NCI-H187 treated with DMSO at 0.1 percent for 48 hours (cell line): ENCODE measurements around the gene MAP3K4.

Source experiments
- DNase-seq: peaks from one replicate; lab custom pipeline; 2025; lab: John Stamatoyannopoulos, UW

The MAP3K4 gene

DNA sequence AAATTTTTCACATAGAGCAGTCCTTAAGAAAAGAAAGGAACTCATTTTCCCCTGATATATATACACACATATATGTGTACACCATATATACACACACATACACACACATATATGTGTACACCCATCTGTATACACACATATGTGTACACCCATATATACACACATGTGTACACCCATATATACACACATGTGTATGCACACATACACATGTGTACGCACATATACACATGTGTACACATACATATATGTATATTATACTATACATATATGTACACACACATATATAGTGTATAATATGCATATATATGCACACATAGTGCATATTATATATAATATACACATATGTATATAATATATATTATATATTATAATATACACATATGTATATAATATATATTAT is 9.1 kb downstream of the MAP3K4 start:
- DNase-seq: no peak

DNA sequence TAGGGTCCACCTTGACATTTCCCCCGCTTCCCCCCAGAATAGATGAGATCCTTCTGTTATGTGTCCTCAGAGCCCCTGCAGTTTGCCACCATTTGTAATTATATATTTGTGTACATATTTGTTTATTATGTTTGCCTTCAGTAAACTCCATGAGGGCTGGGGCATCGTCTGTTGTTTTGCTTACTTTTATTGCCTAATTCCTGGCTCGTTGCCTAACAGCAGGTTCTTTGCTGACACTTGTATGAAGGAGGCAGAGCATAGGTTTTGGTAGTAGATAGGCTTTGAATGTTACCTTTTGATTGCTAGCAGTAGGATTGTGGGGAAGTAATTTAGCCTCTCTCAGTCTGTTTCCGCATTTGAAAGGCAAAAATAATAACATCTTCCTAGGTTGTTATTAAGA is 9.9 kb downstream of the MAP3K4 start:
- DNase-seq: no peak

DNA sequence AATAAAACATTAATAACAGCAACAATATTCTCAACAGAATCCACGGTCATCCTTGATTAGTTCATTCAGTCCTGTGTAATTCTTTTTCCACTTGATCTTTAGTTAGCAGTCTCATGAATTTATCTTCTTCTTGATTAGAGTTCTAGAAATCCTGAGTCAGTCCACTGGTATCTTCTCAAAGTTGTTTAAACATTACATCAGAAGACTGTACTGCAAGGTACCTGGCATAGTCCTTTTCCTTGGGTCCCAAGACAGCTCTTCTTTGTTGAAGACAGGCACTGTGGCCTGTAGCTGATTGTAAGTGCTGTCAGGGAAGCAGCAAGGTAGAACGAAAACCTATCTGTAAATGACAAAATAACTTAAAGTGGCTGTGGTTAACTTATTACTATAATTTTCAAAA is 11.8 kb downstream of the MAP3K4 start:
- no peak for DNase-seq

DNA sequence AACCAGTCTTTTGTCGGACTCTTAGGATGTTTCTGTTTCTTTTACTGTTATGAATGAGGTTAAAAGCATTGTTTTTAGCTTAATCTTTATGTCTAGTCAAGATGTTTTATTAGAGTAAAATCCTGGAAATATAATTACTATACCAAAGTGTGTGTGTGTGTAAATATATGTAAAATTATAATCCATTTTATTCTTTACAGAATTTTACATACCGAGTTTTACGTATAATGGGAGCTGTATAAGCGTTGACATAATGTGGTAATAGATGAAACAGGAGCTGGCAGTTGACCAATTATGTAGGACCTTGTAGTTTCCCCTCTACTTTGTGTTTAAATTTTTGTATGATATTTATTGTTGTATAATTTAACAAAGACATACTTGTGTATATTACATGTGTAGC is 16.7 kb downstream of the MAP3K4 start:
- DNase-seq: no peak

DNA sequence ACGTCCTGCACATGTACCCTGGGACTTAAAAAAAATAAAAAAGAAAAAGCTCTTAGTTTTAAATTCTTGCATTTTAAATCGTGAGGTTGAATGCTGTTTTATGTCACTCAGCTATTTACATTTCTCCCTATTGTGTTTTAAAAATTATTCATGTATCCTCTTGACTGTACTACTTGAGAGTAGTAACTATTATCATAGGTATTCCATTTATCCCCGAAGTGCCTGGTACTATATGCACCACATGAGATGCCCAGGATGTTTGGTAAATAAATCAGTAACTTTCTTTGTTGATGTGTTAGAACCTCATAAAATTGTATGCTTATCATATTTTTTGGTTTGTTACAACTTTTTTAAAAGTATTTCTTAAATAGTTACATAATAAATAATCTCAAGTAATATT is 18.4 kb downstream of the MAP3K4 start:
- no peak for DNase-seq

DNA sequence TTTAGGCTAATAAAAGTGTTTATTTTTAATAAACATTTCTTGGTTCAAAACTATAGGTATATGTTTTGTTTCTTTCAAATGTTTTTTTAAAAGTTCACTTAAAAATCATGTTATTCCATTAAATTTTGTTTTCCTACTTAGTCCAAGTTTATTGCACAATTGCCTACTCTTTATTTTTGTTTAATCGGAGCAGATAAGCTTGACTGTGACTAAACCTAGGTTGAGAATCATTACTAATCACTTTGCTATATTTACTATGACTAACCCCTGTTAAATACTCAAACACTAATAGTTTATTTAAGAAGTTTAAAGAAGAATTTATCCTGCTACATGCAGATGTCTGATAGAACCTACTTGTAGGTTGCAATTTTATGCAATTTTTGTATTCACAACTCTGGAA is 18.8 kb downstream of the MAP3K4 start:
- no peak for DNase-seq

DNA sequence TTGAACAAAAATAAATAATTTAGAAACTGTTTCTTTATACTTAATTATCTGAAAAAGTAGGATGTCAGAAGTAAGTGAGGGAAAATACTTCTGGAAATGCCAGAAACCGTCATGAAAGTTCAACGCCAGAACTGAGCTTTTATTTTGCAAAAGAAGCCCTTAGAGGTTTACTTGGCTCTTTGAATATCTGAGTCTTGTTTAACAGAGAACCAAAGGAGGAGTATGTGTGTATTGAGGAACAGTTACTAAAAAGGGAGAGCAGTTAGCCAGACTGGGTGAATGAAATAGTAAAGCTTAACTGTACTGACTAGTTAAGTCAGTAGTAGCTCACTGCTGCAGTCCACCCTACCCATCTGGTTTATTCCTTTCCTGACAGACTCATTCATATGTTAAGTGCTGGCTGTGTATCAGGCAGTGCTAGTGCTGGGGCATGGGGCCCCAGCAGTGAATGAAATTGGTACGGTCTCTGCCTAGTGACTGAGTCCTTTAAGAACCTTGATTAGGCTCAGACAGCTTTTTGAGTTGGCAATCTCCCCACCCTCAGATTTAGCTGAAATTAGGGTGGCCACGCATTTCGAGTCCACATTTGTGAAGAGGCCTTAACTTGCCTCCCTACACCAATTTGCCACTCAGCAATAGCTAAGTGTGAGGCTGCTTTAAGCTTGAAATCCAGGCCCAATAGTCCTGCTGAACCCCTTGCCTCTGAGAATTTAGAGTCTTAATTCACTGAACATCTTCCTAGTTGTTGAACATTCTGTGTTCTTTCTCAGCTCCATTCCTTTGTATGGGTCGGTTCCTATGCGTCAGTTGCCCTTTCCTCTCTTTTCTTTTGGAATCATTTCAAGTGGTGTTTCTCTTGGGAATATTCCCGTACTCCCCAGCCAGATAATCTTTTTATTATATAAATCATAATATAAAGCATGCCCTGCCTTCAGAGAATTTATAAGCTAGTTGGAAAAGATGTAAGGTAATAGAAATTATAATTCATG is 20.2 kb downstream of the MAP3K4 start:
- no peak for DNase-seq

DNA sequence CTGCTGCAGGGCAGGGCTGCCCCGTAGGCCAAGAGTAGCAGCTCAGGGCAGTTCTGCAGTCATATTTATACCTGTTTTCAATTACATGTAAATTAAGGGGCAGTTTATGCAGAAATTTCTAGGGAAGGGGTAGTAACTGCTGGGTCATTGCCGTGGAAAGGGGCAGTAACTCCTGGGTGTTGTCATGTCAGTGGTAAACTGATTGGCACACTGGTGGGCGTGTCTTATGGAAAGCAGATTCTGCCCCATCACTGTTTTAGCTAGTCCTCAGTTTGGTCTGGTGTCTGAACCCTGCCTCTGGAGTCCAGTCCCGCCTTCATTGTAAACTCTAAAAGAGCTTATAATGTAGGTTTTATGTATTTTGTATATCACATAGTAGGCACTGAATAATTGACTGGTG is 22.1 kb downstream of the MAP3K4 start:
- DNase-seq: no peak

DNA sequence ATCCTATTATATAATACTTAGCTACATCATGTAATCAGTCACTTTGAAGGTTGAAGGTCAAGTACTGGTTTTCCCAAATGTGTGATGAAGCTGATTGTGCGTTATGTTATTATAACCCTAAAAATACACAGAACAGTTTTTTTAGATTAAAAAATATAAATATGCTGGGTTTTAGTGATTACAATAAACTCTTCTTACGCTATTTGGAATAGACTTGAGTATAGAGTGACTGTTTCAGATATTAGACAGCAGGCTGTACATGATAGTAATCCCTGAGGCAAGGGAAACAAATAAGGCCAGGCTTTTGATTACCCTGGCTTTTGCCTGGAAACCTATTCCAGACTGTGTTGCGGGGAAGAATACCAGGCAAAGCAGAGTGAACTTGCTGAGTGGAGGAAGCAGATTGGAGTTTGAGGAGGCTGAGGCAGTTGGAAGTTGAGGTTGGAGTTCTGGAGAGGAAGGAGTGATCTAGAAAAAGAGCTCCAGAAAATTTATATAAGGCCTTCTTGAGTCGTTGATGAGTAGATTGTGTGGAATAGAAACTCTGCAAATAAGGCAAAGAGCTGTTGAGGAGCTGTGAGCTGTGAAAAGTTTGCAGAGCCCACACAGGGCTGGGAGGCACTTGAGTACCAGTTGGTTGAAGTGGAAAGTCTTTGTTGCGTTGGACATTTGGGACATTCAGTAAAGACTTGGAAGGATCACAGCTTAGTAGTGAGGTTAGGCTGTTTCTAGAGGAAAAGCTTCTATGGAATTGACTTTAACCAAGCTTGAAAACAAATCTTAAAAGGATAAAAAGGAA is 26.4 kb downstream of the MAP3K4 start:
- DNase-seq: no peak

DNA sequence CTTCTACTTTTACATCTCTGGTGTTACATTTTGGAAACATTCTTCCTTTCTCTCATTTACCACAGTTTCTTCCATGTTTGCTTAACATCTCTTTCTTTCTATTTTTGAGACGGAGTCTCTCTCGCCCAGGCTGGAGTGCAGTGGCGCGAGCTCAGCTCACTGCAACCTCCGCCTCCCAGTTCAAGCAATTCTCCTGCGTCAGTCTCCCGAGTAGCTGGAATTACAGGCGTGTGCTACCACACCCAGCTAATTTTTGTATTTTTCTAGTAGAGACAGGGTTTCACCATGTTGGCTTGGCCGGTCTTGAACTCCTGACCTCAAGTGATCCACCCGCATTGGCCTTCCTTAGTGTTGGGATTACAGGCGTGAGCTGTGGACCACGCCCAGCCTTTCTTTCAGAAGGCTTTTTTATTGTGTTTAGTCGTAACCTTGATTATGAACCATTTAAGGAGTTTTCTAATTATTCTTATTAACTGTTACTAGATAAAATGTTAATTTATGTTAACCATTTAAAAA is 27.8 kb downstream of the MAP3K4 start:
- no peak for DNase-seq

DNA sequence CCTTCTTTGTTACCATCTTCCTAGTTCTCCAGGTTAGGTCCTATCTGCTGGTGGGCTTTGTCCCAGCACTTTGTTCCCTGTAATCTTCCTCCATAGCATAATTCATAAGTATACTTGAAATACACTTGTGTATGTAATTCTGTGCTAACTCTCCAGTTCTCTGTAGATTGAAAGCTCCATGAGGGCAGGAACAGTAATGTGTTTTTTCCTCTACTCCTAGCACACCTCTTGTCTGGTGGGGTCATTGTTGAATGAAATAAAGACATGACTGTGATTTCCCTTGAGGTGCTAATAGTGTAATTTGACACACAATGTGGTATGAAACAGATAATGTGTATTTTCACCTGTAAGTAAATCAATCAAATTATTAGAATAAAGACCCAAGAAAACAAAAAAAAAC is 30.0 kb downstream of the MAP3K4 start:
- no peak for DNase-seq

DNA sequence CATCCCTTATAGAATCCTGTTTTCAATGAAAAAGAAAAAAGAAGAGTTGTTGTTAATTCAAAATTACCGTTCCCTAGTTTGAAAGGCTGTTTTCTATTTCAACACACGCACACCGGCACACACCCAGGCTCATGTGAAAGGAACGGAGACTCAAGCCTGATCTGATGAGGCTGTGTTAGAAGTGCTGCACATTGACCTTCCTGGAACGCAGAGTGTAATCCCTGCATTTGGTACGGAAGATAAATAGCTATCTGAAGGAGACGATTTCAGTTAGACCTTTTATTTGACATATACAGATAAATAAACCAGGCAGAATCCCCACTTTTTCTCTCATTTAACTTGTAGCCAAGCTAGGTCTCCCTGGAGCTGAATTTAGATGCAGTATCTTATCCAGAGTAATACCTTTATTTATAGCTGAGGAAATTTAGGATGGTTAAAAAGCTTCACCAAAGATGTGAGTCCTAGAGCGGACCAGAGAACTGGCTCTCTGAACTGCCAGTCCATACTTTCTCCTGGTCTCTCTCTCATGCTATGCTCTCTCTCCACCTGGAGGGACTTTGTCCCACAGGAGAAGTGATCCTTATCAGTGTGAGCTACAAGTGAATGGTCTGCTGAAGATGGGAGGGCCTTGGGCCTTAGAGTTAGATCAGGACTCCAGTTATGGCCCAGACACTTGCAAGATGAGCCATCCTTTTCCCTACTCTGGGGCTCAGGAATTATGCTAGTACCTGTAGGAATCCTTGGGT is 30.6 kb downstream of the MAP3K4 start:
- DNase-seq: no peak

DNA sequence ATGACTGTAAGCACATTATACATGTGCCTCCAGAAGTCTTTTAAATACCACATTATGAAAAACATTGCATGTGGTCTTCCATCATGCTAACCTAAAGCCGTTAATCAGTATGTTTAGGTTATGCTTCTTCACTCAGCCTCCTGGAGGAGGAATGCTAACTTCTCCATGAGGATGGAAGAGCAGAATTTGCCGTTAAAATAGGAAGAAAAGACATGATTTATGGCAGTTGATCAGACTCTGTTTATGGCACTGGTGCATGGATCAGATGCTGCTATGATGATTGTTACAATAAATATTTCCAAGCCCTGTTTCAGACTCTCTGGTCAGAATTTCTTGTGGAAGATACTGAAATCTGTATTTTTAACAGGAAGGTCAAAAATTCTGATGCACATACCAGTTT is 31.7 kb downstream of the MAP3K4 start:
- no peak for DNase-seq

DNA sequence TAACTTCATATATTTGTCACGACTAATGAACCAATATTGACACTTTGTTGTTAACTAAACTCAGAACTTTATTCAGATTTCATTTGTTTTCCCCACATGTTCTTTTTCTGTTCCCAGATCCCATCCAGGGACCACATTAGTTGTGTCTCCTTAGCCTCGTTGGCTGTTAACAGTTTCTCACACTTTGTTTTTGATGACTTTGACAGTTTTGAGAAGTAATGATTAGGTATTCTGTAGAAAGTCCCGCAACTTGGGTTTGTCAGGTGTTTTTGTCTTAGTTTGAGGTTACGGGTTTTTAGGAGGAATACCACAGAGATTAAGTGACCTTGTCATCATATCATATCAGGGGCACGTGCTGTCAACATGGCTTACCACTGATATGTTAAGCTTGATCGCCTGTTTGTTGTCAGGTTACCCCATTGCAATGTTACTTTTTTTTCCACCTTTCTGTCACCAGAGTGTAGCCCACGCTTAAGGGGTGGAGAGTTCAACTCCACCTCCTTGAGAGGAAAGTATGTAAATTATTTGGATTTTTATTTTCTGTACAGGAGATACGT is 32.9 kb downstream of the MAP3K4 start:
- no peak for DNase-seq

DNA sequence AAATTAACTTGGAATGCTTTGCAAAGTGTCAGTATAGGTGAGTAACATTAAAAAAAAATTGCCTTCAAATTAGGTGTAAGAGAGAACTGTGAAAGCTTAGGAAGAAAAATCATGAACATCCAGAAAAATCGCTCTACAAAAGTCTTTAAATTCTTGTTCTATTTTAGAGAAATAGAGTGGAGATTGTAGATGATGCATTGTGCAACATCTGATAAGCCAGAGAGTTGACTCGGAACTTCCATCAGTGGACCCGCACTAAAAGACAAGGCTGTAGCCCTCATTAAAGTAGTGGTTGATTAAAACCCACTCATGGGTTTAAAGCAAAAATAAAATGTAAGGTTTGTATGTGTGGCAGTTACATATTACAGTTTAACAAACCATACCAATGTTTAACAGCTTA is 35.8 kb downstream of the MAP3K4 start:
- no peak for DNase-seq

DNA sequence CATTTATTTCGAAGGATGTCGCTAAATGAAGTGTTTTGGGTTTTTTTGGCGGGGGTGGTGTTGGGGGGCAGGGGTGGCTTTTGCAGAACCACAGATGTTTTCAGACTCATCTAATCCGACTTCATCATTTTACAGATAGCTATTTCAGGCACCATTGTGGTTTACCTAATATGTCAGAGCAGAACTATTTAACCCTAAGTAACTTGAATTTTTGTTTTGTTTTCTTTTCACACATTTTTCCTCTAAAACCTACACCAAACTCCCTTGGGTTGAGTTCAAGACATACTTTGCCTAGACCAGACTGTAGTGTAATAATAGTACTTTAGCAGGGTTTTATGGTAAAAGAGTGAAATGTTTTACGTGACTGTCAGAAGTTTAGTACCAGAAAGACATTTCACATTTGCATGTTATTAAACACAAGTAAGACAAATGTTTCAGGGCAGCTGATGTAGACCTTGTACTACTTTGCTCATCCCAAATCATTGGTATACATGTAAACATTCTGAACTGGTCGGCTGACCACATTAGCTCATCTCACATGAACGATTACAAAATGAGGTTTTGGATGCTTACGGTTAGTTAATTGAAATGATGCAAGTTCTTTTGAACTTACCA is 37.7 kb downstream of the MAP3K4 start:
- DNase-seq: no peak

DNA sequence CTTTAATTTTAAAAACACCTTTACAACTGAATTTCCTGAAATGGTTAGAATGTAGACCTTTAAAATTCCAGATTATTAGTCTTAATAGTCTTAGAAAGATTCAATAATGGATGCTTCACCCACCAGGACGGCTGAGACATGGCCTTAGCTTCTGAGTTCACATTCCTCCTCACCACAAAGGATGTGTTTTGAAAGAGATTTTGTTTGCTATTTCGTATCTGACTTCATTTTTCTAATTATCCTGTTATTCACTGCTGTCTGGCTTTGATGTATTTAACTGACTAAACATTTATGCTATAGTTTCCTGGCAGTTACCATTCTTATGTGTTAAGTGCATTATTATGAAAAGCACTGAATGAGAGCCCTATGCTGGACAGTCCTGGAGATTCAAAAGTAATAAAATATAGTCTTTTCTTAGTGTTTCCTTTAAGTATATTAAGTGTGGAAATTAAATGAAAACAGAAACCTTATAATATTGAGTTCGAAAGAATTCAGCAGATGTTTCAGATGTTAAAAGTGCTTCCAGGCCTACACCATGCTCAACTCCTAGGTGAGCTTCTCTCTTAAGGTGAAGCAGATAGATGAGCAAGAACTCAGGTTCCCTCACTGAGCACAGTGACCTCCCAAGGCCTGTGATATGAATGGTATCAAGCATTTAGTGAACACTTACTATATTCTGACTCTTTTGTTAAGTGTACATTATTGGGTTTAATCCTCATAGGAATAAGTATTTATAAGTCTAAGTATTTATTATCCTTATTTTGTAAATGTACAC is 40.3 kb downstream of the MAP3K4 start:
- DNase-seq: no peak

DNA sequence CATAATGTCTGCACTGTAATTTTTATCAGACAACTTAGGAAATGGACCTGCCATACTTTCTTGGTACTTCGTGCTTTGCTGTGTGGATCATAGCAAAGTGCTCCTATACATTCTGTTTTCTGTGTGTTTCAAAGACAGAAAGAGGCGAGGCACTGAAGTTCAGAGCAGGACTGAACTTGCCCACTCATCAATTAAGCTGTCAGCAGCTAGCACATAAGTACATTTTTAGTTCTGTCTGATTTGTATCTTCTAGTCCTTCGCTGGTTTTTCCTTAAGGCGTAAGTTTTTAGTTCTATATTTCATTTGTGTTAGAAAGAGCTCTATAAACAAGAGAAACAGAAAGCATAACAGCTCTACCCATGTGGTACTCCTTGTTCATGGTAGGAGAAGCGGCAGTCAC is 42.1 kb downstream of the MAP3K4 start:
- DNase-seq: no peak

DNA sequence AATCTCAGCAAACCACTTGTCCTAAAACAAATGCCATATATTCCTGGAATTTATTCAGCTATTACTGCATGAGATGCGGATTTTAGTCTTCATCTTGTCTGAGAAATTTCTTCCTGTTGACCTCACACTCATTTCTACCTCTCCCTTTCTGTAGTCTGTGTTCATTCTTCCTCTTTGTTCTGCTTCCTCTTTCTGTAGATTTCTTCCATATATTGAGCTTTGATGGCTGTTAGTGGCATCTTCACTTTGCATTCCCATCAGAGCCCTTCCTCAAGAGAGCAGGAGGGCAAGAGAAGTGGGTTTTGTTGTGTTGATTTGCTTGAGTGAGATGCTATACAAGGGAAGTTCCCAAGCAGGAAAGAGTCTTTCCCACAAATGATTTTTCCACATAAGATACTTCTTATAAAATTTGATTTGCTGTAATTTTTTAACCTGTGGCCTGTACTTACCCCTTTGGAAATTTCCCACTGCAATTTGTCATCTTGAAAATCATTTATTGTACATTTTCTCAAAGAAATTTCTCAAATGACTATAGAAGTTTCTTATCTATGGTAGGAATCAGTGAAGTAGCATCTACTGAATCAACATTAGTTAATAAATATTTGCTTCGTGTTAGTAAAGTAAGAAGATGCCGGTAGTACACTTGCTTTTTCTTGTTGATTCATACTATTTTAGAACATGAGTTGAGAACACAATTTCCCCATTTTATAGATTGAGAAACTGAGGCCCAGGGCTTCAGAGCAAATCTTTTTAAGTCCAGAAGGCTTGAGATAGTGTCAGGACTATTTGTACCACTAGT is 43.8 kb downstream of the MAP3K4 start:
- no peak for DNase-seq

DNA sequence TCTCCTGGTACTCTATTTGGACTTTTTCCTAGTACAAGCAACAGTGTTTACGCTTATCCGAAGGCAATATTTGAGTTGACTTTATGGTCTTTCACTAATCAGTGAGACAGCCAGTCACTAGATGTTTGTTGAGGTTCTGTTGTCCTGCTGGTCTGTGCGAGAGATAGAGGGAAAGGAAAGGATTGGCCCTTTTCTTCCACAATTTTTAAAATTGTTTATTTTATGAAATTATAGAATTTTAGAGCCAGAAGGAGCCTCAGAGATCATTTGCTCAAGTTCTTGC is 44.4 kb downstream of the MAP3K4 start:
- DNase-seq: no peak
